ENCODE results near the gene DPYD. TPM values are rescaled to one million over a fixed set of nuclear protein-coding genes. Genes with fewer than 3 reads are reported as not detected.

Gene DPYD
- 8.1 and 9.7 TPM in 2 replicates for total RNA-seq (2014; rRNA removed; shearing (Covaris generic))

DNA sequence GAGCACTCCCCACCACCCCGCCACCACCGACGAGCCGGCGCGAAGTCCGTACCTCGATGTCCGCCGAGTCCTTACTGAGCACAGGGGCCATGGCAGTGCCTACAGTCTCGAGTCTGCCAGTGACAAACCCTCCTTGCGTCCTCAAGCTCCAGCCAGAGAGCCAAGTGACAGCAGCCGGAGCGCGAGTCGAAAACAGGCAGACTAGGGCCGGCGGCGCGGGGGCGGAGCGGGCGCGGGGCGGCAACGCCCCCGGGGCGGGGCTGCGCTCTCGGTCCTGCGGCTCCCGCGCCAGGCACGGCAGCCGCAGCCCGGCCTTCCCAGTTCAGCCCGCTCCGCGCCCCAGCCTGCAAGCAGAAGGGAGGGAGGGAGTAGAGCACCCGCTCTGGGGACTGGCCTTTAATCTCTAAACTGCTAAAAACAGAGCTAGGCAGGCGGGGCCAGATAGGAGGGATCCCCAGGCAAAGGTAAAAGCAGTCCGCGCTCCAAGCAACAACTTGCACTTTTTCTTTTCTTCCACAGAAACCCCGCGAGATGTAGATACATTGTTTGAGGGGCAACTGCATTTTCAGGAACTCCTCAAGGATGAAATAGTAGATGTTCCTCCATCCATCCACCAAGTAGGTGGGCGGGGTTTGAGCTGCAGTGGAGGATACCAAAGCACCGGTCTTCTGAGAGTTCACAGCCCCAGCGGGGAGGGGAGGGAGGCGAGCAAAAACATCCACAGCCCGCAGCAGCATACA is at the start of gene DPYD:
Gene DPYD, minus strand, starts transcription at position 203 of the 740 bp plus-strand sequence. Its CDS starts 112 bp downstream, at position 91.
- DNase-seq, result peak; percentile 87 to 91
- Histone ChIP-seq H3K4me1 (peaks cover 15% of the 10 kb centered on the region), H3K4me3 (peak within 1 kb of the TSS; percentile 90), H3K36me3 (no peaks in the 10 kb centered on the region), H3K9me3 (replicated peaks) (no peaks in the 10 kb centered on the region), H3K27me3 (no peaks in the 10 kb centered on the region), H3K27ac (peak within 1 kb of the TSS; percentile 63)

DNA sequence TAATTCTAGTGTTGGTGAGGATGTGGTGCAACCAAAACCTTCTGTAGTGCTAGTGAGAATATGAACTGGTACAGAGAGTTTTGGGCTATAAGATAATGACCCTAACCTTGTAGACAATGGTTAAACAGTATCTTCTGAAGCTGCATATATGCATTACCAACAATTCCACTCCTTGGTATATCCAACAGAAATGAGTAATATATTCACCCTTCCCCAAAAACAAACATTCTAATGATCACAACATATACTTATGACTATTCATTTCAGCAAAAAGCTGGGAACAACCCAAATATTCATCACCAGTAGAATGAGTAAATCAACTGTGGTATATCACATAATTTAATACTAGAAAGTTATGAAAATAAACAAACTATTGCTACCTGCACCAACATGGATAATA is 39.6 kb upstream of the DPYD start:
- Histone ChIP-seq H3K27ac (no peak overlapping the region), H3K4me3 (no peak overlapping the region), H3K4me1 (peaks cover under 1% of the 10 kb centered on the region), H3K9me3 (replicated peaks) (no peaks in the 10 kb centered on the region), H3K36me3 (no peaks in the 10 kb centered on the region), H3K27me3 (no peaks in the 10 kb centered on the region)
- DNase-seq, result no peak

DNA sequence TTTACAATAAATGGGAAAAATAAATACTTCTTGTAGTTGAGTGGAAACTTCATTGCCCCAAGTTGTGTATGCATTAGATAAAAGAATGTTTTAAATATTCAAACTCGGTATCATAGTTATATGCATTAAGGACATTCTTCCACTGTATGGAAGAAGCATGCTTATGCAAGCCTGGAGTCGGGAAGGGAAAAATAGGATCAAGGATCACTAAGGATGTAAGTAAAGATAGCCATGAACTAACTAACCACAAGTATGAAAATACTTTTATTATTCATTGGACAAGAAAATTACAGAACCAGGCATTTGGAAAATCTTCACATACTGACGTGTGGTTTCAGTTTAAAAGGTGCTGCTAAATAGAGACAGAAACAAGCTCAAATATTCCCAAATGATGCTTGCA is 26.9 kb upstream of the DPYD start:
- H3K27me3 ChIP-seq, result no peaks in the 10 kb centered on the region

DNA sequence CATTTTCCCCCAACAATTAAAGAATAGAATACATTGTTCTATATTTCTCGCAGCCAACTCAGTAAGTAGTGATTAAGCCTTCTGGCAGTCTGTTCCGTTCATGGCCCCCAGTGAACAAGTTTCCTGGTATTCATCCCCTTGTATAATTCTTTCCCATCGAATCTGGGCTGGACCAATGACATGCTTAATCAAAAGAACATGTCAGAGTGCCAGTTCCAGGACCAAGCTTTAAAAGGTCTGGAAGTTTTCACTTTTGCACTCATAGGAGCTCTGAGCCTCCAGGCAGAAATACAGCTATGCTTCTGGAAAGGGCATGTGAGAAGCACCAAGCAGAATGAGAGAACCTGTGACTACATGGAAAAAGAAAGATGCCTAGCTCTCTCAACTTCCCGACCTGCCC is 22.5 kb upstream of the DPYD start:
- H3K9me3 ChIP-seq (replicated peaks), result no peaks in the 10 kb centered on the region
- no peaks in the 10 kb centered on the region for H3K36me3 ChIP-seq
- peaks cover 2% of the 10 kb centered on the region; the same call in 1 of the 2 replicates for H3K4me1 ChIP-seq
- no peak for DNase-seq
- no peak overlapping the region for H3K4me3 ChIP-seq
- no peak overlapping the region for H3K27ac ChIP-seq
- no peaks in the 10 kb centered on the region for H3K27me3 ChIP-seq

More for the DNA sequence above, 26.9 kb upstream of the DPYD start:
- no peak overlapping the region for H3K4me3 ChIP-seq
- no peak for DNase-seq
- no peak overlapping the region for H3K27ac ChIP-seq
- H3K9me3 ChIP-seq (replicated peaks), result no peaks in the 10 kb centered on the region
- no peaks in the 10 kb centered on the region for H3K36me3 ChIP-seq
- no peaks in the 10 kb centered on the region for H3K4me1 ChIP-seq

- DNase-seq, result no peak
- Histone ChIP-seq H3K4me1 (peaks cover 11% of the 10 kb centered on the region), H3K36me3 (no peaks in the 10 kb centered on the region), H3K27me3 (no peaks in the 10 kb centered on the region), H3K27ac (no peak overlapping the region), H3K9me3 (replicated peaks) (no peaks in the 10 kb centered on the region), H3K4me3 (no peak overlapping the region)
These were observed 21.6 kb upstream of the DPYD start for GRCh38 chr1:97942161-97943123.

- peaks cover 14% of the 10 kb centered on the region for H3K4me1 ChIP-seq
- no peak overlapping the region for H3K4me3 ChIP-seq
- DNase-seq, result no peak
- H3K27ac ChIP-seq, result peak overlapping the region; percentile 55
- no peaks in the 10 kb centered on the region for H3K36me3 ChIP-seq
- H3K27me3 ChIP-seq, result no peaks in the 10 kb centered on the region
- H3K9me3 ChIP-seq (replicated peaks), result no peaks in the 10 kb centered on the region
These were observed 17.4 kb upstream of the DPYD start for GRCh38 chr1:97938285-97938642.

DNA sequence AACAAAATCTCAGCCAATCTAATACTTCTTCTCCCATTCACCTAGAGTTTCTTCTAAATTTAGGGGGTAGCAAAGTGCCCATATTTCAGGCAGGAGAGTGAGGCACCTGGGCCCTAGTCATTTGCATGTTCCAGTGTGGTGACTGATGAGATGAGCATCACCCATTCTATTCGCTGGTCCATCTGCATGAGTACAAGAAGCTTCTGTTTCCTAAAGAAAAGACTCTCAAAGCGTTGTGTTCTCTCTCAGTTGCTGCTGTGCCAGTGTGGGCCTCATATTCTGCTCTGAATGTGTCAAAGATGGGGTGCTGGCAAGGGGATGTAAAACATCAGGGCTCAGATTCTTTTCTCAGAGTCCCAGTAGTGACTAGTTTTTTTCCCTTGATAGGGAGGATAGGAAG is 16.1 kb upstream of the DPYD start:
- peaks cover 14% of the 10 kb centered on the region for H3K4me1 ChIP-seq
- H3K27ac ChIP-seq, result no peak overlapping the region
- H3K4me3 ChIP-seq, result no peak overlapping the region
- no peaks in the 10 kb centered on the region for H3K9me3 ChIP-seq (replicated peaks)
- H3K36me3 ChIP-seq, result no peaks in the 10 kb centered on the region
- no peak for DNase-seq
- no peaks in the 10 kb centered on the region for H3K27me3 ChIP-seq

DNA sequence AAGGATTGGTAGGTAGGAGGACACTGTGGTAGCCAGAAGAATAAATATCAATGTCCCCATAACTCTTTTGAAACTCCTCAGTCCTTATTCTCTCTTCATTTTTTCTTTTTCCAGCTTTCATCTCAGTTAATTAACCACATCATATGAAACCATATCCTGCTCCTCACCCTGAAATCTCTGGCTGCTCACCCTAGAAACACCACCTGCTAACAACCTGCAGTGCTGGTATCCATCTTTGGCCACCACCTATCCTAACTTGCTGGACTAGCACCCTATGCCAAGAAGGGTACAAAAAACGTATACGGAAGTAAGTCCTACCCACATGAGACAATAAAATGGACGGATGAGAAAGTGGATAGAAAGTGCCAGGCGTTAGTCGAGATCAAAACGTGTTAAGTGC is 13.7 kb upstream of the DPYD start:
- H3K36me3 ChIP-seq, result no peaks in the 10 kb centered on the region
- no peaks in the 10 kb centered on the region for H3K27me3 ChIP-seq
- H3K4me1 ChIP-seq, result peaks cover 14% of the 10 kb centered on the region
- DNase-seq, result no peak
- no peak overlapping the region for H3K27ac ChIP-seq
- H3K4me3 ChIP-seq, result no peak overlapping the region
- H3K9me3 ChIP-seq (replicated peaks), result no peaks in the 10 kb centered on the region

GRCh38 chr1:97929874-97930851 is 9.3 kb upstream of the DPYD start:
- Histone ChIP-seq H3K27ac (no peak overlapping the region), H3K36me3 (no peaks in the 10 kb centered on the region), H3K9me3 (replicated peaks) (no peaks in the 10 kb centered on the region), H3K4me3 (no peak overlapping the region), H3K27me3 (no peaks in the 10 kb centered on the region), H3K4me1 (peaks cover 7% of the 10 kb centered on the region)
- DNase-seq, result no peak

DNA sequence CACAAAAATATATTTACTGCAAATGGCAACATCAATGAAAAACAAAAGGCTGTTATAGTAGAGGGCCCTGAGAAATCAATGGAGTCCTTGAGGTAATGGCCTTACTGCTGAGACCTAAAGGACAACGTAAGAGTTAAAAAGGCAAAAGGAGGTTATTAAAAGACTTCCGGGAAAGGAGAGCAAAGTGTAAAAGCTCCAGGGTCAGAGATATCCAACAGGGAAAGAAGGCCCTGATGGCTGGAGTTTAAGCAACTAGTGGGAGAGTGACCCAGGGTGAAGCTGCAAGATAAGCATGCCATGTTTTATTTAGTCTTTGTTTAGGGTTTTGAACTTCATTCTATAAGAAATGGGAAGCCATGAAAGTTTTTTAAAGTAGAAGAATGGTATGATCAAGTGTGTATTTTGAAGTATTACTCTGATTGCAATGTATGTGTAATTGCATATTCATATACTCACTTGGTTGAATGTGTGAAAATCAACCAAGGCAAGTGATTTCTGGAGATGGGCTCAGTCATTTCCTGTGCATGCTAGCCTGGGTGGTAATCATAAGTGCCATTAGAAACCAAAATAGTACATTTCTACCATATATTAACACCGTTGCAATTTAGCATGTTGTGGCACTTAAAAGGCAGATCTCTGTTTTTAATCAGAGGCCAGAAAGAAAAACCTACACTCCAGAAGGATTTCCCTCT is 5.3 kb upstream of the DPYD start:
- no peak overlapping the region for H3K4me3 ChIP-seq
- H3K27ac ChIP-seq, result no peak overlapping the region; the same call in 1 of the 2 replicates
- DNase-seq, result no peak
- peaks cover 15% of the 10 kb centered on the region for H3K4me1 ChIP-seq
- H3K36me3 ChIP-seq, result no peaks in the 10 kb centered on the region
- H3K9me3 ChIP-seq (replicated peaks), result no peaks in the 10 kb centered on the region
- H3K27me3 ChIP-seq, result no peaks in the 10 kb centered on the region

DNA sequence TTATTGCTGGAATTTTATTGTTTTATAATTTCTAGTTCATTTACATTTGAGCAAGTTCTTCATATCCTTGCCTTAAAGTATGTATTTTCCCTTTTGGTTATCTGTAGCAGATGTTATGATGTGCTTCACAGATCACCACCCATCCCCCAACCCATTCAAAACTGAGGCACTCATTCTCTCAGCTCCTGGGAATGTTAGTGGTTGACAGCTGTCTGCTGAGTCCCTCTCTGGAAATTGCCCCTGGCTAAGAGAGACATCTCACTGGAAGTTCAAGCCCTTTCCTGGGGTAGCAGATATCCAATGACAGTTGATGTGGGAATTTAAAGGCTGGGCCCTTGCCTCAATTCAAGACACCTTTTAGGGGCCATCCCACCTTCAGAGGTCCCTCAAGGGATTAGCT is 4.3 kb upstream of the DPYD start:
- no peaks in the 10 kb centered on the region for H3K27me3 ChIP-seq
- peaks cover 15% of the 10 kb centered on the region for H3K4me1 ChIP-seq
- DNase-seq, result peak; percentile 64 to 76
- no peaks in the 10 kb centered on the region for H3K36me3 ChIP-seq
- peak overlapping the region; percentile 42 for H3K27ac ChIP-seq
- no peak overlapping the region for H3K4me3 ChIP-seq
- H3K9me3 ChIP-seq (replicated peaks), result no peaks in the 10 kb centered on the region

DNA sequence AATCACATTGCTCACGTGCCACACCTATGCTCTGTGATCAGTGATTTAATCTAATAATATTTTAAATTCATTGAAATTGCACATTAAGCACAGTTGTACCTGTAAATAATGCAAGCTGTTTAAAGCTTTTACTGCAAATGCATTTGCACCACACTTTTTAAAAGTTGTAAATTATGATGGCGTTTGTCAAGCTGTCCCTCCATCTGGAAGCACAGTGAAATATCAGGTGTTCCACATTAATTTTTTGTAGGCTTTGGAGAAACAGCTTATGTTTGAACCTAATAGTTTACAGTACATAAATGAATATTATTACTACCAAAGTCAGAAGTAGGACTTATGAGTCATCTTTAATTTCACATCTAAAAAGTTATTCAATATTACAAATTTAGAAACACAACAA is 3.0 kb upstream of the DPYD start:
- H3K4me3 ChIP-seq, result no peak overlapping the region
- no peak for DNase-seq
- peaks cover 15% of the 10 kb centered on the region for H3K4me1 ChIP-seq
- no peaks in the 10 kb centered on the region for H3K27me3 ChIP-seq
- no peaks in the 10 kb centered on the region for H3K9me3 ChIP-seq (replicated peaks)
- H3K36me3 ChIP-seq, result no peaks in the 10 kb centered on the region
- H3K27ac ChIP-seq, result no peak overlapping the region

- no peaks in the 10 kb centered on the region for H3K9me3 ChIP-seq (replicated peaks)
- peak overlapping the region; percentile 63 for H3K27ac ChIP-seq
- no peaks in the 10 kb centered on the region for H3K27me3 ChIP-seq
- DNase-seq, result peak in 1 of 2 experiments; percentile 66
- peaks cover 10% of the 10 kb centered on the region for H3K4me1 ChIP-seq
- H3K4me3 ChIP-seq, result peak overlapping the region; percentile 90
- no peaks in the 10 kb centered on the region for H3K36me3 ChIP-seq
These were observed 480 bp downstream of the DPYD start for GRCh38 chr1:97920276-97920831.

Measured in SJCRH30 (cell line).